Astrocyte of the spinal cord (primary cell): ENCODE results near the gene SPATA2.
"Not testable (repeated sequence)": the region's sequence is repeated elsewhere in the genome, so short reads cannot be mapped to it uniquely, and the experiment has no call there.

Experiments
- DNase-seq: peaks from one replicate; pipeline ENCODE4 v3.0.0; 2011; ENCODE audit warnings: low read depth, low spot score
- H3K4me3 ChIP-seq: 2 replicates; pipeline ENCODE4 v1.5.1; 2011; ENCODE audit warnings: low read depth, mild to moderate bottlenecking, low read length, moderate library complexity
- CTCF ChIP-seq: IDR thresholded peaks from 2 replicates; pipeline ENCODE4 v1.5.1; 2012; ENCODE audit warnings: low read depth, mild to moderate bottlenecking, low read length, inconsistent platforms
- in situ Hi-C: cut with HindIII; loops from 2 replicates; pipeline ENCODE4 v1.10.0; 2017; ENCODE audit warnings: low sequenced_read_pairs

SPATA2 gene

GRCh38 chr20:49867453-49868215 is 47.7 kb downstream of the SPATA2 start:
- no peak for TF ChIP-seq CTCF
- in situ Hi-C loops: no loop called here
- DNase-seq: no peak
- no peak overlapping the region for H3K4me3 ChIP-seq

GRCh38 chr20:49866051-49866450 is 49.3 kb downstream of the SPATA2 start:
- H3K4me3 ChIP-seq: no peak overlapping the region
- no peak for DNase-seq
- in situ Hi-C loops: no loop called here
- no peak for TF ChIP-seq CTCF

DNA sequence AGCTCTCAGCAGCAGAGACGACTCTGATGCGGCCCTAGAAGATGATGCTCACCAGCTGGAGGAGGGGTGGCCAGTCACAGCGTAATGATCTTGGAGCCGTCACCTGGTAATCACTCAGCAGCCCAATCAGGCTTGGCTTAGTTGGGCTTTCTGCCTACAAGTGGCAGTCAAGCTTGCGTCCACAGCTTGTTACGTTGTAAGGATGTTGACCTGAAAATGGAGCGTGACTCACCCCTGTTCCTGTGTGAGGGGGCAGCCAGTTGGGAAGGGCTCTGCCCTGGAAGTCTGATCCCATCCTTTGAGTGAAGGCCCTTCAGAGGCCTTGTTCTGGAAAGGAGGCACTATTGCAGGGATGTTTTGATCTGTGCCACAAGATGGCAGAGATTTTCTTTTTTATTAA is 49.8 kb downstream of the SPATA2 start:
- H3K4me3 ChIP-seq: no peak overlapping the region
- no peak for TF ChIP-seq CTCF
- in situ Hi-C loops: no loop called here
- DNase-seq: no peak

DNA sequence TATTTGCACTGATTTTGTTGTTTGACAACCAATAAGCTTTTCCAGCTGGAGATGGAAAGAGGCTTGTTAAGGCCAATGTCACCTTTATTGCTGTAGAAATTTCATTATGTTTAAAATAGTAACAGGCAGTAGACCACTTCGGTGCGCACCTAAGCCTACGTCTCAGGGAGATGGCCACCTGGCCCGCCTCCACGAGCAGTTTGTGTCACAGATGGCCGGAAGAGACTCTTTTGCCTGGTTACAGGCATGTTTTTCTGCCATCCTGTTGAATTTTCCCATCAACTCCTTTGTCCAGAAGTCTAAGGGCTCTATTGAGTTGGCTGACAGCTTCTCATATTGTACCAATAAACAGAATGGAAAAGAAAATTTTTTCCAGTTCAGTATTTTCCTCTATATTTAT is 51.7 kb downstream of the SPATA2 start:
- H3K4me3 ChIP-seq: no peak overlapping the region
- in situ Hi-C loops: no loop called here
- no peak for TF ChIP-seq CTCF
- no peak for DNase-seq

GRCh38 chr20:49862607-49863200 is 52.6 kb downstream of the SPATA2 start:
- H3K4me3 ChIP-seq: no peak overlapping the region
- no peak for DNase-seq
- no peak for TF ChIP-seq CTCF
- in situ Hi-C loops: no loop called here

- H3K4me3 ChIP-seq, DNase-seq, in situ Hi-C loops: not testable (repeated sequence)
These were observed 54.1 kb downstream of the SPATA2 start for GRCh38 chr20:49861232-49861631.

DNA sequence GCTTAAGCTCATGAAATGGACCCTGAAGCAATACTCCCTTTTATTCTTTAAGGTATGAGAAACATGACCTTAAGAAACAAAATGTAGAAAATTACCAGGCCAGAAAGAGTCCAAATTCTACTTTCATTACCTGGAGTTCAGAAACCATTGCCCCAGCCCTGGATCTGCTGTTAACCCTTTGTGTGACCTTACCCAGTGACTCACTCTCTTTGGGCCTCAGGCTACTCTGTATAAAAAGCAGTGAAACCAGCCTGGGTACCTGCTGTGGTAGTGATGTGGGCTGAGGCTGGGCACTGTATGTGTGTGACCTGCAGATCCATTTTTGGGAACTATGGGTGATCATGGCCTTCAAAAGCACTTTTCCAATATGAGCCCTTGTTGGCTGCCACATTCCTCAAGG is 55.5 kb downstream of the SPATA2 start:
- no peak overlapping the region for H3K4me3 ChIP-seq
- TF ChIP-seq CTCF: no peak
- in situ Hi-C loops: no loop called here
- no peak for DNase-seq
